OCI-LY7 (cell line): ENCODE data around the gene ARHGEF26.
"Not testable (repeated sequence)": the region's sequence is repeated elsewhere in the genome, so short reads cannot be mapped to it uniquely, and the experiment has no call there.

ENCODE experiments used
- EZH2phosphoT487 ChIP-seq: fragments of 200-600 bp; sonication (generic); IDR thresholded peaks from 2 replicates; pipeline ENCODE4 v1.6.1; 2018; ENCODE audit warnings: low read depth, borderline replicate concordance, mild to moderate bottlenecking, mixed run types, antibody characterized with exemption, low read length, moderate library complexity, mixed read lengths
- TF ChIP-seq, protein P1 (sequence below): fragments of 200-600 bp; sonication (generic); conservative IDR thresholded peaks from 2 replicates; pipeline ENCODE4 v1.5.1; 2014; ENCODE audit warnings: mild to moderate bottlenecking, antibody characterized with exemption, low read length, moderate library complexity, mixed read lengths

DNA sequence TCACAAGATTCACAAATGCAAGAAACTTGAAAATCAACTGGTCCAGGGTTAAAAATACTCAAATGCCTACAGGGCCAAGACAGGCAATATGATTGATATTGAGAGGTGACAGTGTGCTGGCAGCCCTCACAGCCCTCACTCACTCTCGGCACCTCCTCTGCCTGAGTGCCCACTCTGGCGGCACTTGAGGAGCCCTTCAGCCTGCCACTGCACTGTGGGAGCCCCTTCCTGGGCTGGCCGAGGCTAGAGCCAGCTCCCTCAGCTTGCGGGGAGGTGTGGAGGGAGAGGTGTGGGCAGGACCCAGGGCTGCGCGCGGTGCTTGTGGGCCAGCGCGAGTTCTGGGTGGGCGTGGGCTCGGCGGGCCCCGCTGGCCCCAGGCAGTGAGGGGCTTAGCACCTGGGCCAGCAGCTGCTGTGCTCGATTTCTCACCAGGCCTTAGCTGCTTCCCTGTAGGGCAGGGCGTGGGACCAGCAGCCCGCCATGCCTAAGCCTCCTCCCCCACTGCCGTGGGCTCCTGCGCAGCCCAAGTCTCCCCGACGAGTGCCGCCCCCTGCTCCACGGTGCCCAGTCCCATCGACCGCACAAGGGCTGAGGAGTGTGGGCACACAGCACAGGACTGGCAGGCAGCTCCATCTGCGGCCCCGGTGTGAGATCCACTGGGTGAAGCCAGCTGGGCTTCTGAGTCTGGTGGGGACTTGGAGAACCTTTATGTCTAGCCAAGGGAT, 33.3 kb upstream of the ARHGEF26 start:
- TF ChIP-seq, protein P1, sequence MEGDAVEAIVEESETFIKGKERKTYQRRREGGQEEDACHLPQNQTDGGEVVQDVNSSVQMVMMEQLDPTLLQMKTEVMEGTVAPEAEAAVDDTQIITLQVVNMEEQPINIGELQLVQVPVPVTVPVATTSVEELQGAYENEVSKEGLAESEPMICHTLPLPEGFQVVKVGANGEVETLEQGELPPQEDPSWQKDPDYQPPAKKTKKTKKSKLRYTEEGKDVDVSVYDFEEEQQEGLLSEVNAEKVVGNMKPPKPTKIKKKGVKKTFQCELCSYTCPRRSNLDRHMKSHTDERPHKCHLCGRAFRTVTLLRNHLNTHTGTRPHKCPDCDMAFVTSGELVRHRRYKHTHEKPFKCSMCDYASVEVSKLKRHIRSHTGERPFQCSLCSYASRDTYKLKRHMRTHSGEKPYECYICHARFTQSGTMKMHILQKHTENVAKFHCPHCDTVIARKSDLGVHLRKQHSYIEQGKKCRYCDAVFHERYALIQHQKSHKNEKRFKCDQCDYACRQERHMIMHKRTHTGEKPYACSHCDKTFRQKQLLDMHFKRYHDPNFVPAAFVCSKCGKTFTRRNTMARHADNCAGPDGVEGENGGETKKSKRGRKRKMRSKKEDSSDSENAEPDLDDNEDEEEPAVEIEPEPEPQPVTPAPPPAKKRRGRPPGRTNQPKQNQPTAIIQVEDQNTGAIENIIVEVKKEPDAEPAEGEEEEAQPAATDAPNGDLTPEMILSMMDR, result not testable (repeated sequence)
- not testable (repeated sequence) for TF ChIP-seq EZH2phosphoT487
